Muscle of leg (tissue), 11 donors: ENCODE results near the gene LRP1. TPM values are rescaled to one million over a fixed set of nuclear protein-coding genes. Genes with fewer than 3 reads are reported as not detected.
A peak's percentile ranks its signal among the peaks of the same experiment; 100 is the strongest.

Source experiments
- DNase-seq: peaks from one replicate; pipeline ENCODE4 v3.0.0; 2013
- H3K27ac ChIP-seq: one replicate; pipeline ENCODE4 v1.5.1; 2013; ENCODE audit warnings: mild to moderate bottlenecking, low read length, control low read depth
- H3K27me3 ChIP-seq: one replicate; pipeline ENCODE4 v1.6.1; 2013; ENCODE audit warnings: low read length; ENCODE audit not compliant: control insufficient read depth, insufficient read depth
- H3K36me3 ChIP-seq: one replicate; pipeline ENCODE4 v1.6.1; 2013; ENCODE audit warnings: low read length; ENCODE audit not compliant: control insufficient read depth, insufficient read depth
- H3K4me1 ChIP-seq: one replicate; pipeline ENCODE4 v1.6.1; 2013; ENCODE audit warnings: low read length; ENCODE audit not compliant: control insufficient read depth, insufficient read depth
- H3K4me3 ChIP-seq: one replicate; pipeline ENCODE4 v1.5.1; 2013; ENCODE audit warnings: low read length, control low read depth
- H3K9me3 ChIP-seq: replicated peaks from 2 replicates; pipeline ENCODE4 v1.6.1; 2013; ENCODE audit warnings: low read depth, low read length; ENCODE audit not compliant: control insufficient read depth
- WGBS: methylation state at CpG from one replicate; pipeline ENCODE4 v1.1.5; 2013; ENCODE audit warnings: missing lambda C conversion rate; ENCODE audit not compliant: insufficient coverage; 5-methylcytosine and 5-hydroxymethylcytosine counted together
- polyA plus RNA-seq, 8 donors: library from polyadenylated mRNA; unstranded; fragments of 120-200 nt; gene quantifications; one replicate each; pipeline versions ENCODE4 v1.2.1 to v1.2.3, GENCODE V29; 2013; ENCODE audit warnings: inconsistent platforms in 1 of 8, low replicate concordance in 1 of 8; ENCODE audit not compliant: insufficient read length in 8 of 8, insufficient read depth in 1 of 8
- total RNA-seq: library from RNA; stranded (reverse); fragments of 120-200 nt; gene quantifications from one replicate; pipeline ENCODE4 v1.2.4, GENCODE V29; 2013

The LRP1 gene
- total and polyA plus RNA-seq, 9 donors = 82.7 to 231 (median 160) TPM

GRCh38 chr12:57181561-57182155 is 53.4 kb downstream of the LRP1 start:
- no peak for DNase-seq
- Histone ChIP-seq H3K4me1 (no peaks in the 10 kb centered on the region), H3K9me3 (no peaks in the 10 kb centered on the region), H3K27ac (no peak overlapping the region), H3K36me3 (peaks cover 90% of the 10 kb centered on the region), H3K27me3 (no peaks in the 10 kb centered on the region), H3K4me3 (no peak overlapping the region)
- WGBS = 62% methylated on average over 3 of the region's 5 CpGs

GRCh38 chr12:57182918-57183575 is 54.8 kb downstream of the LRP1 start:
- Histone ChIP-seq H3K36me3 (peaks cover 91% of the 10 kb centered on the region), H3K9me3 (no peaks in the 10 kb centered on the region), H3K27me3 (no peaks in the 10 kb centered on the region), H3K27ac (no peak overlapping the region), H3K4me3 (no peak overlapping the region), H3K4me1 (no peaks in the 10 kb centered on the region)
- peak; percentile 77 for DNase-seq
- 38% methylated on average over 6 of the region's 13 CpGs for WGBS

GRCh38 chr12:57183939-57184725 is 55.8 kb downstream of the LRP1 start:
- WGBS = 91% methylated on average over 17 of the region's 22 CpGs
- H3K36me3 ChIP-seq = peaks cover 90% of the 10 kb centered on the region
- H3K4me3 ChIP-seq = no peak overlapping the region
- no peaks in the 10 kb centered on the region for H3K27me3 ChIP-seq
- DNase-seq = no peak
- H3K27ac ChIP-seq = no peak overlapping the region
- H3K9me3 ChIP-seq = no peaks in the 10 kb centered on the region
- no peaks in the 10 kb centered on the region for H3K4me1 ChIP-seq

- Histone ChIP-seq H3K36me3 (peaks cover 84% of the 10 kb centered on the region), H3K27me3 (no peaks in the 10 kb centered on the region), H3K27ac (no peak overlapping the region), H3K9me3 (no peaks in the 10 kb centered on the region), H3K4me1 (peaks cover 2% of the 10 kb centered on the region), H3K4me3 (no peak overlapping the region)
- WGBS = 91% methylated on average over 25 of the region's 25 CpGs
- DNase-seq = no peak
Observed at GRCh38 chr12:57185403-57185802, 57.1 kb downstream of the LRP1 start.

DNA sequence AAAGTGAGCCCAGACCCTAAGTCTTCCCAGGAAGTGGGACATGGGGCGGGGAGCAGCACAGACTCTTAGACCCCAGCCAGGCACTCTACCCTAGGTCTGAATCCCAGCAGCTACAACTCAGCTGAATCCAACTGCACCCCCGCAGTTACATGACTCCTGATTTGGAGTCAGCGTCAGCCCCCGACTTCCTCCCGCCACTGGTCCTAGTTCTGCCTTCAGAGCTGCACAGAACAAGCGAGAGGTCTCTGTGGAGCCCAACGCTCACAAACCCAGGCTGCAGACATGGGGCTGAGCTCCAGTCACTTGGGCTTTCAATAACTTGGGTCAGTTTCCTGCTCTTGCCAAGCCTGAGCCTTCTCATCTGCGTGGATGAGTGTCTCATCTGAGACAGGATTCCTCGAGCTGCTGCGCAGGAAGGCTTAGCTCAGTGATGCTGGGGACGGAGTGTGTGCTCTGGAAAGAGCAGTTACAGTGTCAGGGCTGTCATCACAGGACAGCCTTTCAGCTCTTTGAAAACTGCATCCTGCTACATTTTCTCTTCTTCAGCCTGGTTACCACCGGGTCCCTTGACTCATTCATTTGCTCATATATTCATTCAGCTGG is 57.7 kb downstream of the LRP1 start:
- H3K4me3 ChIP-seq = no peak overlapping the region
- H3K9me3 ChIP-seq = no peaks in the 10 kb centered on the region
- peaks cover 2% of the 10 kb centered on the region for H3K4me1 ChIP-seq
- no peak overlapping the region for H3K27ac ChIP-seq
- no peak for DNase-seq
- no peaks in the 10 kb centered on the region for H3K27me3 ChIP-seq
- peaks cover 83% of the 10 kb centered on the region for H3K36me3 ChIP-seq
- WGBS = 74% methylated on average over 12 of the region's 12 CpGs

DNA sequence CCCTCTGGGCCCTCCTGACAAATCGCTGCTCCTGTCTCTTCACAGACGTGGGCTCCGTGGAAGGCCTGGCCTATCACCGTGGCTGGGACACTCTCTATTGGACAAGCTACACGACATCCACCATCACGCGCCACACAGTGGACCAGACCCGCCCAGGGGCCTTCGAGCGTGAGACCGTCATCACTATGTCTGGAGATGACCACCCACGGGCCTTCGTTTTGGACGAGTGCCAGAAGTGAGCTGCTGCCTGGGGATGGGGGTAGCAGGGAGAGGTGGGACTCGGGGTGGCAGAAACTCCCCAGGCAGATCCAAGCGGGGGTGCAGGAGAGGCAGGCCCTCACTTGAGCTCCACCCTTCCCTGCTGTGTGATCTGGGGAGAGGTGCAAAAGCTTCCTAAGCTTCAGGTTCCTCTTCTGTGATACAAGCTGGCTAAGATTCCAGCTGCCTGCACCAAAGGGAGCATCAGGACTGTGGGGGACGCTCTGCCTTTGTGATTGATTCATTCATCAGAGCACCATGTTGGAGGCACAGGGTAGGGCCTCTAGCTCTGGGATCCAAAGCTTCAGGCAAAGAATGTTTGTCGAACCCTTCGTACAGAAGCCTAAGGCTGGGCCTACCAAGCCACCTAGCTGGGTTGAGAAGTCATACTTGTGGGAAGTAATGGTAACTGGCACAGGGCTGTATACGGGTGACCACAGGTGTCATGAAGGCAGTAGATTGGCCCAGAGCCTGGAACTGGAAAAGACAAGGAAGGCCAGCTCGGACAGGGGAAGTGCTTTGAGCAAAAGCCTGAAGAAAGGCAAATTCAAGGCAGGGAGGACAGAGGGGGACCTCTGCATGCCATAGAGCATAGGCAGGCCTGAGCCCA is 59.2 kb downstream of the LRP1 start:
- no peak for DNase-seq
- 60% methylated on average over 19 of the region's 21 CpGs for WGBS
- Histone ChIP-seq H3K27me3 (no peaks in the 10 kb centered on the region), H3K4me3 (no peak overlapping the region), H3K4me1 (peaks cover 2% of the 10 kb centered on the region), H3K27ac (no peak overlapping the region), H3K36me3 (peaks cover 86% of the 10 kb centered on the region), H3K9me3 (no peaks in the 10 kb centered on the region)

DNA sequence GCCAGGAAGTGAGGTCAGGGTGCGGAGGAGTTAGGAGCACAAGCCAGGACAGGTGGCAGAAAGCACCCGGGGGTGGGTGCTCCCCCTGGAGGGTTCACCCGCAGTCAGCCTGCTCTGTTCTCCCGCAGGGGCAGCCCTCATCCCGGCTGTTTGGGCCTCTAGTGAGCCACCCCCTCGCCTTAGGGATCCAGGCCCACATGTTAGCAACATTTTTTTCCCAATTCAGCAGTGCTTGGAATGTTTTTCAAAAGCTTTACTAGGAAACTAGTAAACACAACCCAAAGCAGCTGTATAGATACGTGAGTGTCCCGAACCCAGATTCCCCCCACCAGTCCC is 59.8 kb downstream of the LRP1 start:
- H3K4me1 ChIP-seq = peaks cover 2% of the 10 kb centered on the region
- H3K9me3 ChIP-seq = no peaks in the 10 kb centered on the region
- no peak for DNase-seq
- peaks cover 92% of the 10 kb centered on the region for H3K36me3 ChIP-seq
- no peak overlapping the region for H3K27ac ChIP-seq
- H3K27me3 ChIP-seq = no peaks in the 10 kb centered on the region
- WGBS = 68% methylated on average over 7 of the region's 8 CpGs
- no peak overlapping the region for H3K4me3 ChIP-seq

DNA sequence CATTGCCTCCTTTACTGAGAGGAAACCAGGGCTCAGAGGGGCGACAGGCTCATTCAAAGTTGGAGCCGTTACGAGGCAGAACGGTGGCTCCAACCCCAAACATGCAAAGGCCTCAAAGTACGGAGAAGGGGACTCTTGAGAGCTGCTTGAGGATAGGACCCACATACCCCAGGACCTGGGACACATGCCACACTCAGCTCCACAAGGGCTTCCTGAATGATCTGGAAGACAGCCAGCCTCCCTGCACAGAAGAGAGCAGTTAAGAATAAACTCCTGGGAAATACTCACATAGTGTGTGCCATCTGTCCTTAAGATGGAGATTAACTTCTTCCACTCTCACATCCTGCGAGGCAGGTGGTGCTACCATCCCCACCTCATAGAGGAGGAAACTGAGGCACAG is 61.8 kb downstream of the LRP1 start:
- Histone ChIP-seq H3K36me3 (peaks cover 86% of the 10 kb centered on the region), H3K27ac (no peak overlapping the region), H3K4me1 (peaks cover 2% of the 10 kb centered on the region), H3K4me3 (no peak overlapping the region), H3K9me3 (no peaks in the 10 kb centered on the region), H3K27me3 (no peaks in the 10 kb centered on the region)
- DNase-seq = peak; percentile 48
- WGBS = 47% methylated on average over 5 of the region's 6 CpGs

DNA sequence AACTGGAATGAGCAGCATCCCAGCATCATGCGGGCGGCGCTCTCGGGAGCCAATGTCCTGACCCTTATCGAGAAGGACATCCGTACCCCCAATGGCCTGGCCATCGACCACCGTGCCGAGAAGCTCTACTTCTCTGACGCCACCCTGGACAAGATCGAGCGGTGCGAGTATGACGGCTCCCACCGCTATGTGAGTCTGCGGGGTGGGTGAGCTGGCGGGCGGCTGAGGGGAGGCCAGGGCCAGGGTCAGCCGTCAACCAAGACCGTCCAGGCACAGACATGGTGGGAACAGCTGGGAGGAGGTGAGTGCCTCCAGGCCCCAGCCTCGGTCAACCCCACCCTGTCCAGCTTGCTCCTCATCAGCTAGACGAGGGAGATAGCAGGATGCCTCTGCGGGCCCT is 62.5 kb downstream of the LRP1 start:
- Histone ChIP-seq H3K9me3 (no peaks in the 10 kb centered on the region), H3K27me3 (no peaks in the 10 kb centered on the region), H3K4me1 (peaks cover 2% of the 10 kb centered on the region), H3K27ac (no peak overlapping the region), H3K4me3 (no peak overlapping the region), H3K36me3 (peaks cover 86% of the 10 kb centered on the region)
- 86% methylated on average over 21 of the region's 23 CpGs for WGBS
- DNase-seq = no peak
